Vagina (tissue), 2 donors: ENCODE results near the gene ASB8.

Experiments
- POLR2A ChIP-seq, 2 donors: fragments of 450-650 bp; IDR thresholded peaks; one replicate each; pipeline ENCODE4 v1.6.1; 2017; ENCODE audit warnings: antibody characterized with exemption in 2 of 2, mild to moderate bottlenecking in 2 of 2, moderate library complexity in 2 of 2
- POLR2AphosphoS5 ChIP-seq, 2 donors: sonication (generic); formaldehyde crosslinking; IDR thresholded peaks; one replicate each; pipeline ENCODE4 v1.9.0; 2017; ENCODE audit warnings: antibody characterized with exemption in 2 of 2, mild to moderate bottlenecking in 2 of 2, low read depth in 1 of 2; ENCODE audit not compliant: insufficient read depth in 1 of 2
- TF ChIP-seq, protein P1 (sequence below), 3 experiments: fragments of 450-650 bp in 2 of 3; fragments of 200-600 bp in 1 of 3; sonication (generic) in 1 of 3; IDR thresholded peaks; one replicate each; pipeline ENCODE4 v1.5.1; 2017 to 2019; ENCODE audit warnings: antibody characterized with exemption in 3 of 3, mild to moderate bottlenecking in 2 of 3, moderate library complexity in 2 of 3

DNA sequence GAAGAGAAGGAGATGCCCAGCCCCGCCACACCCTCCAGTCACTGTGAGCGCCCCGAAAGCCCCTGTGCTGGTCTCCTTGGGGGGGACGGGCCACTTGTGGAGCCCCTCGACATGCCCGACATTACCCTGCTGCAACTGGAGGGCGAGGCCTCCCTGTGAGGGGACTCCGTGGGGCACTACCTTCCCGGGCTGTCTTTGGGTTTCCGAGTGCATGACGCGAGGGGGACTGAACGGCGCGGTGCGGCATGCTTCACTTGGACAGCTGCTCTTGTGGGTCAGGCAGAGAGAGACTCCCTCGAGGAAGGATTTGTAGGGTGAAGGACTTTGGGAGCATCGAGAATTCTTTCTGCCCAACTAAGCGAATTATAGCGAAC is 27.2 kb upstream of the ASB8 start:
- TF ChIP-seq POLR2AphosphoS5 (IDR thresholded peaks at IDR 0.05; ENCODE audit: insufficient read depth in 1 of 2, low read depth in 1 of 2) (peak in 1 of 2 donors; percentile 9), POLR2A (IDR thresholded peaks at IDR 0.05) (no peak)
- TF ChIP-seq, protein P1, sequence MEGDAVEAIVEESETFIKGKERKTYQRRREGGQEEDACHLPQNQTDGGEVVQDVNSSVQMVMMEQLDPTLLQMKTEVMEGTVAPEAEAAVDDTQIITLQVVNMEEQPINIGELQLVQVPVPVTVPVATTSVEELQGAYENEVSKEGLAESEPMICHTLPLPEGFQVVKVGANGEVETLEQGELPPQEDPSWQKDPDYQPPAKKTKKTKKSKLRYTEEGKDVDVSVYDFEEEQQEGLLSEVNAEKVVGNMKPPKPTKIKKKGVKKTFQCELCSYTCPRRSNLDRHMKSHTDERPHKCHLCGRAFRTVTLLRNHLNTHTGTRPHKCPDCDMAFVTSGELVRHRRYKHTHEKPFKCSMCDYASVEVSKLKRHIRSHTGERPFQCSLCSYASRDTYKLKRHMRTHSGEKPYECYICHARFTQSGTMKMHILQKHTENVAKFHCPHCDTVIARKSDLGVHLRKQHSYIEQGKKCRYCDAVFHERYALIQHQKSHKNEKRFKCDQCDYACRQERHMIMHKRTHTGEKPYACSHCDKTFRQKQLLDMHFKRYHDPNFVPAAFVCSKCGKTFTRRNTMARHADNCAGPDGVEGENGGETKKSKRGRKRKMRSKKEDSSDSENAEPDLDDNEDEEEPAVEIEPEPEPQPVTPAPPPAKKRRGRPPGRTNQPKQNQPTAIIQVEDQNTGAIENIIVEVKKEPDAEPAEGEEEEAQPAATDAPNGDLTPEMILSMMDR (IDR thresholded peaks at IDR 0.05): no peak
